GM10266 (cell line): Measurements from ENCODE around the gene FBXO2.

ENCODE experiments used
- DNase-seq: peaks from one replicate; pipeline ENCODE4 v3.0.0; 2012; ENCODE audit errors: extremely low spot score
- CTCF ChIP-seq: IDR thresholded peaks from 2 replicates; pipeline ENCODE4 v1.5.1; 2012; ENCODE audit warnings: mild to moderate bottlenecking, low read depth; ENCODE audit not compliant: control insufficient read depth, insufficient read depth; ENCODE audit errors: missing control alignments

The FBXO2 gene

GRCh38 chr1:11640944-11641343 lies 13.3 kb downstream of the FBXO2 start:
- DNase-seq: no peak
- no peak for TF ChIP-seq CTCF

DNA sequence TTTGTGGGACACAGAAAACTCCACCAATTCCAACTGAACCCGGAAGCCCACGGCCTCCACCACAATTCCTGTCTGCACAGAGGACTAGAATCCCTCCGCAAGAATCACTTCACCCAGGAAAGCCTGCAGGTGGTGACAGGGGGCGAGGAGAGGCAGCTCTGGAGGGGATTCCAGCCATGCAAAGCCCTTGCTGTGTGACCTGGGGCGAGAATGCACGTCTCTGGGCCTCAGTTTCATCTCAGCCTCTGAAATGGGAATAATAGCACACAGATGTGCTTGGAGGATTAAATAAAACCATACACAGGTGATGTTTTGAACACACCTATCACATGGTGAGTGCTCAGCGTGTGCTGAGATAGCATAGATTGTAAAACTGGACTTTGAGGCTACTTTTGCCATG lies 14.1 kb downstream of the FBXO2 start:
- no peak for TF ChIP-seq CTCF
- no peak for DNase-seq

GRCh38 chr1:11639372-11639771 lies 14.9 kb downstream of the FBXO2 start:
- no peak for TF ChIP-seq CTCF
- no peak for DNase-seq

DNA sequence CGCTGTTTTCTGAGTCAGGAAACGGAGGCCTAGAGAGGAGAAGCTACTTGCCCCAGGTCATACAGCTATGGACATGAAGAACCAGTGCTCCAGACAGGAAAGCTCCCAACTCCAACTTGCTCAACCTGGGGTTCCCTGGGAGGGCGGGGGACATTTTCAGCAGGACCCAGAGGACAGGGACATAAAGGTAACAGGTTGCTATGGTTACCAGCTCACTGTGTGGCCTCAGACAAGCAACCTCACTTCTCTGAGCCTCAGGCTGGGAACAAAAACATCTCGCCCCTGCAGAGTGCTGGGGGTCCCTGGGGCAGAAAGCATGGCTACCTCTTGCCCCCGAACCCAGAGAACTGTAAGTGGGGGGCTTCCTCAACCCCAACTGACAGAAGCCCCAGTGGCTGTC lies 16.1 kb downstream of the FBXO2 start:
- no peak for TF ChIP-seq CTCF
- DNase-seq: no peak

- no peak for TF ChIP-seq CTCF
- DNase-seq: no peak
Observed at GRCh38 chr1:11634365-11635192, 19.6 kb downstream of the FBXO2 start.

DNA sequence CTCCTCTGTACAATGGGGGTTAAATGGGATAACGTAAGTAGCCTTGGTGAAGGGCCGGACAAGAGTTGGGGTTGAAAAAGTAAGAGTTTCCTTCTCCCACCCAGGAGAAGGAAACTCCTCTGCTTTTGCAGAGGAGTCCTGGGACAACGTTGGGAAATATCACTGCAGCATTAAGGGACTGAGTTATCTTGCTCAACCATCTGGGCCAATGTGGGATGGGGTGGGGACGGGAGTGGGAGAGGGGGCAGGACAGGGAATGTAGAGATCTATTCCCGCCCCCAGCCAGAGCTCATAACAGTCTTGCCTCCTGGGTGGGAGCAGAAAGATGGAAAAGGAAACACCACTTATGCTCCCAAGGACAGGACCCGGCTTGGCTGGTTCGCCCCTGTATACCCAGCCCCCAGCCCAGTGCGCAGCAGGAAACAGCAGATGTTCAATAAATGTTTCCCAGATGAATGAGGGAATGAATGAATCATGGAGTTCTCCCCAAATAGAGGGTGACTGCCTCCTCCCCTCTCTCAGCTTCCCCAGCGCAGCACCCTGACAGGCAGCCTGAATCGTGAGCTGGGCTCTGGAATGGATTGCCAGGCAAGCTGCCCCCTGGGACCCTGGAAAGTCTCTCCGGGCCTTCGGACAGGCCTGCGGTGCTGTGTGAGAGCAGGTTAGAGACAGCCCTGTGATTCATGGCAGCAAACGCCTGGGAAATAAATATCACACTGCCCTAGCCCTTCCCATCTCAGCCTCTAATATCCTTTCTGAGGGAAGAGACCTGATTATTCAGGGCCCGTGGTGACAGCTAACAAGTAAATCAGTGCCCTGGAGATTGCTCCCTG lies 24.8 kb downstream of the FBXO2 start:
- DNase-seq: no peak
- no peak for TF ChIP-seq CTCF

GRCh38 chr1:11628767-11629166 lies 25.5 kb downstream of the FBXO2 start:
- TF ChIP-seq CTCF: no peak
- no peak for DNase-seq
